Measurements from ENCODE around the gene TRIP13. TPM values are rescaled to one million over a fixed set of nuclear protein-coding genes. Genes with fewer than 3 reads are reported as not detected.

The TRIP13 gene
- total and polyA plus RNA-seq, 9 of the 15 experiments (the other 6 are each of a cell fraction or from before 2014, with no cell fraction given): 24.1 to 116 (median 53.2) TPM

DNA sequence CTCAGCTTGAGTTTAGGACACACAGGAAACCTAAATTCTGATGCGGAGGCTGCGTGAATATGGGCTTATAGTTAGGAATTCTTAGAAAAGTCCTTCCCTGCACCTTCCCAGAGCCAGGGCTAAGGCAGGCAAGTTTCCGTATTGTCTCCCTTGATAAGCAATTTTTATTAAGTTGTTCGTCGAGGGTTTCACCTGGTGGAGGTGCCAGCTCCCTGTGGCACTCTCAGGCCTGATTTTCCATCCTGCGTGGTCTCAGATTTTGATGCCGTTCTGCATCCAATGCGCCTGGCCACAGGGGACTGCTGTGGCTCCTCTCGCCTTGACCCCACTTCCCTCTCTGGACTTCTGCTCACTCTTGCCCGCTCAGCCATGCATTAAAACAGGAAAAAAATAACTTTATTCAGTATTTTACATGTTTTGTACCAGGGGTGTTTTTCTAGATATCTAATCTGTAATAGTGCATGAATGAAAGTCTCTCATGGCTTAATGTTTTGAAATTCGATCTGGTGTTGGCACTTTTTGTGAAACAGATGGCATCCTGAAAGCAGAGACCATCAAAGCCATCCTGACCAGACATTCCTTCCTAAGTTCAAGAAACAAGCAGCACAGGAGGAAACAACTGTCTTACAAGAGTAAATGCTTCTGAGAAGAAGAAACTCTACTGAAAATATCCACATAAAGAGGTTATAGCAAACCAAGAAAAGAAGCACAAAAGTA lies 50.7 kb downstream of the TRIP13 start (continued):
- TF ChIP-seq MBD1 (CRISPR knock-in tag; IDR thresholded peaks at IDR 0.05) (no peak), NELFE (IDR thresholded peaks at IDR 0.05; ENCODE audit: insufficient read depth, insufficient read length) (no peak), ADNP (tag; IDR thresholded peaks at IDR 0.05) (no peak), ZNF551 (CRISPR knock-in tag; IDR thresholded peaks at IDR 0.05) (no peak), POU5F1 (IDR thresholded peaks at IDR 0.05; ENCODE audit: borderline replicate concordance, low read depth, low read length, partially characterized antibody) (no peak), NONO (IDR thresholded peaks at IDR 0.05; ENCODE audit: low read depth in 2 of 2, low read length in 1 of 2) (no peak), FOXA1 (IDR thresholded peaks at IDR 0.05; ENCODE audit: borderline replicate concordance) (no peak), DLX4 (CRISPR knock-in tag; IDR thresholded peaks at IDR 0.05) (no peak)

Measured in K562 (cell line).